GM18870 (cell line): ENCODE measurements around the gene SOAT2.
"Not testable (repeated sequence)": the region's sequence is repeated elsewhere in the genome, so short reads cannot be mapped to it uniquely, and the experiment has no call there.

ENCODE experiments used
- ATAC-seq: cut with Tn5 transposase; IDR thresholded peaks from one replicate; pipeline ENCODE4 v1.9.1; 2021; ENCODE audit warnings: moderate library complexity; ENCODE audit not compliant: unreplicated experiment

The SOAT2 gene

GRCh38 chr12:53131844-53132243 lies 28.6 kb downstream of the SOAT2 start:
- no peak for ATAC-seq

- no peak for ATAC-seq
Measured at GRCh38 chr12:53133722-53134121, 30.4 kb downstream of the SOAT2 start.

GRCh38 chr12:53143355-53143754 lies 40.1 kb downstream of the SOAT2 start:
- ATAC-seq: no peak

- no peak for ATAC-seq
Measured at GRCh38 chr12:53145383-53146260, 42.3 kb downstream of the SOAT2 start.

- no peak for ATAC-seq
Measured at GRCh38 chr12:53147181-53147580, 43.9 kb downstream of the SOAT2 start.

GRCh38 chr12:53147653-53148052 lies 44.4 kb downstream of the SOAT2 start:
- ATAC-seq: no peak

- no peak for ATAC-seq
Measured at GRCh38 chr12:53151039-53151438, 47.8 kb downstream of the SOAT2 start.

- ATAC-seq: no peak
Measured at GRCh38 chr12:53152390-53152789, 49.1 kb downstream of the SOAT2 start.

- peak; percentile 70 for ATAC-seq
Measured at GRCh38 chr12:53159195-53159839, 56.0 kb downstream of the SOAT2 start.

- no peak for ATAC-seq
Measured at GRCh38 chr12:53160000-53160399, 56.7 kb downstream of the SOAT2 start.

GRCh38 chr12:53160673-53161072 lies 57.4 kb downstream of the SOAT2 start:
- no peak for ATAC-seq

- no peak for ATAC-seq
Measured at GRCh38 chr12:53161119-53161911, 58.0 kb downstream of the SOAT2 start.

GRCh38 chr12:53163008-53163407 lies 59.7 kb downstream of the SOAT2 start:
- ATAC-seq: not testable (repeated sequence)

- ATAC-seq: no peak
Measured at GRCh38 chr12:53166837-53167236, 63.6 kb downstream of the SOAT2 start.

- no peak for ATAC-seq
Measured at GRCh38 chr12:53169644-53170043, 66.4 kb downstream of the SOAT2 start.

GRCh38 chr12:53170215-53170614 lies 66.9 kb downstream of the SOAT2 start:
- no peak for ATAC-seq

- no peak for ATAC-seq
Measured at GRCh38 chr12:53170876-53171724, 67.8 kb downstream of the SOAT2 start.

- no peak for ATAC-seq
Measured at GRCh38 chr12:53171725-53172329, 68.5 kb downstream of the SOAT2 start.

GRCh38 chr12:53172352-53172751 lies 69.1 kb downstream of the SOAT2 start:
- ATAC-seq: no peak

- no peak for ATAC-seq
Measured at GRCh38 chr12:53173085-53173715, 69.9 kb downstream of the SOAT2 start.
